ENCODE results near the gene UBR2. TPM values are rescaled to one million over a fixed set of nuclear protein-coding genes. Genes with fewer than 3 reads are reported as not detected.
"Not testable (repeated sequence)": the region's sequence is repeated elsewhere in the genome, so short reads cannot be mapped to it uniquely, and the experiment has no call there.

UBR2 gene
- total and polyA plus RNA-seq, 2 of the 4 experiments (the other 2 are of a cell fraction): 7.7 to 32.3 TPM

DNA sequence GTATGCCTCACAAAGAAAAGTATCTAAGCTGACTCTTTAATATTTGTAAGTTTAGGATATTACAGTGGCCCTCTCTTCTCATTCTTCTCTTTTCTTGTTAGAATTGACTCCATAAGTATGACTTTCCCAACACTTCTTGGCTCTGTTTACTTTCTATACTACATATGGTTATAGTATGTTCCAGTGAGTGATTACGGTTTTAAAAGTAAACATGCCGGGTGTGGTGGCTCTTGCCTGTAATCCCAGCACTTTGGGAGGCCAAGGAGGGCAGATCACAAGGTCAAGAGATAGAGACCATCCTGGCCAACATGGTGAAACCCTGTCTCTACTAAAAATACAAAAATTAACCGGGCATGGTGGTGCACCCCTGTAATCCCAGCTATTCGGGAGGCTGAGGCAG is 3.4 kb downstream of the UBR2 start:
- ChIA-PET POLR2A (ENCODE audit: unreplicated experiment) (interaction anchor here (0.7 kb wide), 1 partner anchor 1008 kb away, joined by 6 read pairs; the partner anchor contains the start of gene XPO5), CTCF (interaction anchor here (0.6 kb wide), 1 partner anchor 19 kb away, joined by 3 read pairs; no protein-coding TSS in a partner anchor)
- dilution Hi-C loops (cut with HindIII; ENCODE audit: low sequenced_read_pairs, unreplicated experiment); H3K9me3 ChIP-seq (ENCODE audit: control insufficient read depth, insufficient read depth, low read length); H3K4ac ChIP-seq (ENCODE audit: low read depth, low read length); H3K18ac ChIP-seq (ENCODE audit: low read depth, low read length); H2BK15ac ChIP-seq (ENCODE audit: low read depth, low read length); H3K56ac ChIP-seq (ENCODE audit: extremely low read depth, insufficient read depth, low read length); H3K14ac ChIP-seq (replicated peaks; ENCODE audit: low read depth, low read length); H3K9me1 ChIP-seq (ENCODE audit: insufficient read depth, low read length); DNase-seq; H4K5ac ChIP-seq (ENCODE audit: low read depth, low read length); H2AFZ ChIP-seq (replicated peaks; ENCODE audit: low read length, poor library complexity); H3K36me3 ChIP-seq (ENCODE audit: control insufficient read depth, insufficient read depth, low read length); H2AK9ac ChIP-seq (replicated peaks; ENCODE audit: low read depth, low read length, poor library complexity); ATAC-seq (ENCODE audit: low read depth); H3K23ac ChIP-seq (ENCODE audit: low read depth, low read length); H2BK120ac ChIP-seq (ENCODE audit: low read depth, low read length); H3K27me3 ChIP-seq (ENCODE audit: control insufficient read depth, insufficient read depth, low read length); BruUV-seq (replicated peaks); H4K8ac ChIP-seq (ENCODE audit: low read depth in 2 of 2, low read length in 2 of 2); H4K91ac ChIP-seq (ENCODE audit: insufficient read depth, low read depth, low read length); in situ Hi-C loops (cut with MboI; ENCODE audit: low sequenced_read_pairs); H2BK5ac ChIP-seq (ENCODE audit: low read depth, low read length, poor library complexity, severe bottlenecking); H3K4me3 ChIP-seq (ENCODE audit: insufficient read depth, low read depth, low read length); H2BK20ac ChIP-seq (ENCODE audit: low read depth, low read length); H3K9ac ChIP-seq (ENCODE audit: low read depth, low read length); H2AK5ac ChIP-seq (ENCODE audit: low read depth, low read length); H3K4me2 ChIP-seq (ENCODE audit: low read depth, low read length); H3K27ac ChIP-seq (ENCODE audit: insufficient read depth, low read length); H3K4me1 ChIP-seq (ENCODE audit: control insufficient read depth, insufficient read depth, low read length); intact Hi-C loops (cut with micrococcal nuclease): not testable (repeated sequence)
- Histone ChIP-seq H3K79me1 (ENCODE audit: low read depth in 1 of 2, low read length in 2 of 2) (peaks cover 7 to 63% of the 10 kb centered on the region in 2 experiments), H4K20me1 (ENCODE audit: insufficient read depth, low read length) (peaks cover 28% of the 10 kb centered on the region; the same call in 1 of the 2 replicates)
- WGBS, 2 experiments (ENCODE audit: extremely low coverage in 2 of 2, insufficient read length in 1 of 2): 60% methylated on average over 1 of the region's 4 CpGs; no CpG with 5 or more reads in 1 of the 2 experiments
